ENCODE results near the gene ALOXE3. TPM values are rescaled to one million over a fixed set of nuclear protein-coding genes. Genes with fewer than 3 reads are reported as not detected.

Gene ALOXE3
- total RNA-seq, 1 experiment from 2014 or later = 0.13 TPM

DNA sequence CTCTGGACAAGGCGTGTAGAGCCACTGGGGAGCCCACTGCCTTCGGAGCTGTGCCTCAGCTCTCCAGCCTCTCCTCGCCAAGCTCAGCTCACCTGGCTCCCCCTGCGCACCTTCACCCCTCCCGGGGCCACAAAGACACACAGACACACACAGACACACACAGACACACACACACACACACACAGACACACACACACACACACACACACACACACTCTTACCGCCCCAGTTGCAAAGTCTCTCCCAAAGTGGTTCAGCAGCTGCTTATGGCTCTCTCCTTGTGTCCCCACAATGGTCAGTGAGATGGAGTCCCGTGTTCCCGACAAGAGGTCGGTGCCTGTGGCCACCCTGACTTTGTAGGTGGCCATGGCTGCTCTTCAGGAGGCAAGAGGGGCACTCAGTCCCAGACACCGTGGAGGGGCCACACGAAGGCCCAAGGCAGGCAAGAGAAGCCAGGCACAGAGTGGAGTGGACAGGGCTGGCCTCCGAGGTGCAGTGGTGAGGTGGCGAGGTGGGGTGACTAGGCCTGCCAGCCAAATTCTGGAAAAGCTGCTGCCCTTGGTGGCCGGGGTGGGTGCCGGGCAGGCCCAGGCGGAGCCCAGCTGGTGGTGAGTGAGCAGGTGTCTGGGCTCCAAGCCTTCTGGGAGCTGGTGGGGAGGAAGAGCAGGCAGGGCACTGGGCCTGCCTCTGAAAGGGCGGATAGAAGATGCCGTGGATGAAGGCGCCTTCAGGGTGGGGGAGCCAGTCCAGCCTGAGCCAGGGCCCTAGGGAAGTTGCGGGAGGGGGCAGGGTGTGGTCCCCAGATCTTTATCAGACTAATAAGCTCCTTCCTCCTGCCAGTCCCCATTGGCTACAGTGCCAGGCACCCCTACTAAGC is 31.0 kb downstream of the ALOXE3 start, which contains the start of gene ALOX12B:
TSS of gene ALOX12B (minus strand) at position 642 of the 877 bp plus-strand sequence. CDS start at position 368, 274 bp downstream.
- no peaks in the 10 kb centered on the region for H3K9me3 ChIP-seq (ENCODE audit: control insufficient read depth, low read depth, low read length)
- no peak within 1 kb of the TSS for H2BK15ac ChIP-seq (ENCODE audit: low read depth, low read length)
- H2BK12ac ChIP-seq (ENCODE audit: insufficient read length, low read depth, low read length) = no peak within 1 kb of the TSS
- H3K18ac ChIP-seq (ENCODE audit: insufficient read length, low read depth, low read length) = no peak within 1 kb of the TSS
- no peak within 1 kb of the TSS for H2BK120ac ChIP-seq (ENCODE audit: low read depth, low read length, poor library complexity, severe bottlenecking)
- TF ChIP-seq, protein P1, sequence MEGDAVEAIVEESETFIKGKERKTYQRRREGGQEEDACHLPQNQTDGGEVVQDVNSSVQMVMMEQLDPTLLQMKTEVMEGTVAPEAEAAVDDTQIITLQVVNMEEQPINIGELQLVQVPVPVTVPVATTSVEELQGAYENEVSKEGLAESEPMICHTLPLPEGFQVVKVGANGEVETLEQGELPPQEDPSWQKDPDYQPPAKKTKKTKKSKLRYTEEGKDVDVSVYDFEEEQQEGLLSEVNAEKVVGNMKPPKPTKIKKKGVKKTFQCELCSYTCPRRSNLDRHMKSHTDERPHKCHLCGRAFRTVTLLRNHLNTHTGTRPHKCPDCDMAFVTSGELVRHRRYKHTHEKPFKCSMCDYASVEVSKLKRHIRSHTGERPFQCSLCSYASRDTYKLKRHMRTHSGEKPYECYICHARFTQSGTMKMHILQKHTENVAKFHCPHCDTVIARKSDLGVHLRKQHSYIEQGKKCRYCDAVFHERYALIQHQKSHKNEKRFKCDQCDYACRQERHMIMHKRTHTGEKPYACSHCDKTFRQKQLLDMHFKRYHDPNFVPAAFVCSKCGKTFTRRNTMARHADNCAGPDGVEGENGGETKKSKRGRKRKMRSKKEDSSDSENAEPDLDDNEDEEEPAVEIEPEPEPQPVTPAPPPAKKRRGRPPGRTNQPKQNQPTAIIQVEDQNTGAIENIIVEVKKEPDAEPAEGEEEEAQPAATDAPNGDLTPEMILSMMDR (conservative IDR thresholded peaks at IDR 0.05) = no peak
- peaks cover 55% of the 10 kb centered on the region for H3K27me3 Mint-ChIP-seq (ENCODE audit: low read depth)
- no peak within 1 kb of the TSS for H2BK20ac ChIP-seq (ENCODE audit: low read depth, low read length, poor library complexity, severe bottlenecking)
- H4K91ac ChIP-seq (ENCODE audit: insufficient read length, low read depth, low read length) = no peak within 1 kb of the TSS
- H3K56ac ChIP-seq (ENCODE audit: insufficient read length, low read depth, low read length) = no peak within 1 kb of the TSS
- H3K23me2 ChIP-seq (ENCODE audit: insufficient read length, low read depth, low read length, poor library complexity, severe bottlenecking) = no peaks in the 10 kb centered on the region
- no peak within 1 kb of the TSS for H4K5ac ChIP-seq (ENCODE audit: insufficient read length, low read depth, low read length)
- no peak within 1 kb of the TSS for H4K8ac ChIP-seq (replicated peaks; ENCODE audit: insufficient read length, low read depth, low read length)
- no peak within 1 kb of the TSS for H2BK5ac ChIP-seq (ENCODE audit: insufficient read length, low read length)
- WGBS (ENCODE audit: extremely low coverage, insufficient read length, low lambda C conversion rate) = no CpG with 5 or more reads among the region's 20 CpGs
- H3K4ac ChIP-seq (ENCODE audit: low read depth, low read length) = no peak within 1 kb of the TSS
- no peak within 1 kb of the TSS for H3K27ac ChIP-seq (ENCODE audit: insufficient read length, low read depth, low read length)
- H3K36me3 Mint-ChIP-seq (ENCODE audit: insufficient read depth in 1 of 3, low read depth in 3 of 3) = no peaks in the 10 kb centered on the region; a peak in 1 of 7 replicates
- no peak within 1 kb of the TSS; a peak in 1 of 7 replicates for H3K27ac Mint-ChIP-seq
- H2AFZ ChIP-seq (ENCODE audit: low read length) = no peak within 1 kb of the TSS
- no peak within 1 kb of the TSS for H2AK5ac ChIP-seq (ENCODE audit: insufficient read length, low read length)
- no peaks in the 10 kb centered on the region; the same call in 1 of the 2 replicates for H3K4me1 ChIP-seq (ENCODE audit: insufficient read depth, low read length)
- no peaks in the 10 kb centered on the region for H3K27me3 ChIP-seq (ENCODE audit: insufficient read depth, low read length)
- H3K4me2 ChIP-seq (ENCODE audit: insufficient read depth, insufficient read length, low read length) = no peak within 1 kb of the TSS
- DNase-seq = no peak
- no peak within 1 kb of the TSS for H3K14ac ChIP-seq (ENCODE audit: insufficient read depth, low read length)
- no peak within 1 kb of the TSS; a peak in 1 of 5 replicates for H3K4me3 Mint-ChIP-seq
- no peaks in the 10 kb centered on the region for H3K79me1 ChIP-seq (ENCODE audit: insufficient read depth, low read depth, low read length, poor library complexity, severe bottlenecking)
- no peaks in the 10 kb centered on the region; a peak in 2 of 5 replicates for H3K9me3 Mint-ChIP-seq
- H3T11ph ChIP-seq (ENCODE audit: low read length) = no peak within 1 kb of the TSS
- no peaks in the 10 kb centered on the region for H3K79me2 ChIP-seq (ENCODE audit: insufficient read depth, low read length)
- peaks cover 15 to 17% of the 10 kb centered on the region in 2 experiments for H3K4me1 Mint-ChIP-seq
- no peak within 1 kb of the TSS for H3K9ac ChIP-seq (ENCODE audit: extremely low read depth, insufficient read length, low read length)
- no peaks in the 10 kb centered on the region for H4K20me1 ChIP-seq (ENCODE audit: control insufficient read depth, insufficient read depth, insufficient read length)
- H3K23ac ChIP-seq (ENCODE audit: insufficient read length, low read depth, low read length) = no peak within 1 kb of the TSS

All from H9 (cell line).